OCI-LY7 (cell line): ENCODE measurements around the gene F11. TPM values are rescaled to one million over a fixed set of nuclear protein-coding genes. Genes with fewer than 3 reads are reported as not detected.
"Not testable (repeated sequence)": the region's sequence is repeated elsewhere in the genome, so short reads cannot be mapped to it uniquely, and the experiment has no call there.

Source experiments
- BruUV-seq: library from RNA; stranded (reverse); fragments of 400-500 nt; replicated peaks from 2 replicates; lab custom pipeline; 2021; lab: Mats Ljungman, UMichigan
- CTCF ChIA-PET: fragments of 300-600 bp; sonication (Branson Sonifier 250); formaldehyde crosslinking; loops from one replicate; lab custom pipeline; 2022; ENCODE audit warnings: antibody characterized with exemption; ENCODE audit not compliant: unreplicated experiment; lab: Charles Lee
- POLR2A ChIA-PET: fragments of 300-600 bp; sonication (Branson Sonifier 250); formaldehyde crosslinking; loops from one replicate; lab custom pipeline; 2022; ENCODE audit warnings: antibody characterized with exemption; lab: Charles Lee
- DNase-seq: peaks from one replicate; pipeline ENCODE4 v3.0.0-alpha.2; 2015; ENCODE audit warnings: low spot score
- H2AFZ ChIP-seq: fragments of 200-600 bp; sonication (generic), shearing (Covaris generic); 2 replicates; pipeline ENCODE4 v1.6.1; 2014; ENCODE audit warnings: mild to moderate bottlenecking, antibody characterized with exemption, low read length, moderate library complexity
- H3K27ac ChIP-seq: fragments of 200-600 bp; sonication (generic); 2 replicates; pipeline ENCODE4 v1.5.1; 2014; ENCODE audit warnings: mixed run types, low read depth, mild to moderate bottlenecking, moderate library complexity, low read length, inconsistent platforms; ENCODE audit not compliant: poor library complexity, severe bottlenecking
- H3K36me3 ChIP-seq: fragments of 200-600 bp; sonication (generic); 2 replicates; pipeline ENCODE4 v1.6.1; 2014; ENCODE audit warnings: mild to moderate bottlenecking, antibody characterized with exemption, low read length, moderate library complexity, mixed read lengths; ENCODE audit not compliant: insufficient read depth
- H3K4me1 ChIP-seq: fragments of 200-600 bp; sonication (generic); 2 replicates; pipeline ENCODE4 v1.5.1; 2014; ENCODE audit warnings: mild to moderate bottlenecking, low read length; ENCODE audit not compliant: insufficient read depth, poor library complexity, severe bottlenecking
- H3K4me2 ChIP-seq: fragments of 200-600 bp; sonication (generic); 2 replicates; pipeline ENCODE4 v1.6.1; 2014; ENCODE audit warnings: mild to moderate bottlenecking, low read length
- H3K4me3 ChIP-seq: fragments of 200-600 bp; sonication (generic); 2 replicates; pipeline ENCODE4 v1.5.1; 2014; ENCODE audit warnings: mild to moderate bottlenecking, low read depth, low read length; ENCODE audit not compliant: poor library complexity, severe bottlenecking
- H3K79me2 ChIP-seq: fragments of 200-600 bp; sonication (generic); 2 replicates; pipeline ENCODE4 v1.6.1; 2016; ENCODE audit warnings: low read depth, mild to moderate bottlenecking, low read length, moderate library complexity, mixed read lengths; ENCODE audit not compliant: insufficient read depth
- H3K9me2 ChIP-seq: fragments of 200-600 bp; sonication (generic); 2 replicates; pipeline ENCODE4 v1.6.1; 2016; ENCODE audit warnings: mild to moderate bottlenecking, low read length, mixed read lengths; ENCODE audit not compliant: insufficient read depth
- H3K9me3 ChIP-seq: fragments of 200-600 bp; sonication (generic); 2 replicates; pipeline ENCODE4 v1.6.1; 2014; ENCODE audit warnings: mild to moderate bottlenecking, mixed run types, low read length, mixed read lengths
- H4K20me1 ChIP-seq: fragments of 200-600 bp; sonication (generic); 2 replicates; pipeline ENCODE4 v1.6.1; 2014; ENCODE audit warnings: mild to moderate bottlenecking, antibody characterized with exemption, low read length, moderate library complexity, mixed read lengths; ENCODE audit not compliant: insufficient read depth
- CTCF ChIP-seq: fragments of 200-600 bp; sonication (generic); conservative IDR thresholded peaks from 2 replicates; pipeline ENCODE4 v1.5.1; 2014; ENCODE audit warnings: mild to moderate bottlenecking, antibody characterized with exemption, low read length, moderate library complexity, mixed read lengths
- EZH2phosphoT487 ChIP-seq: fragments of 200-600 bp; sonication (generic); IDR thresholded peaks from 2 replicates; pipeline ENCODE4 v1.6.1; 2018; ENCODE audit warnings: low read depth, borderline replicate concordance, mild to moderate bottlenecking, mixed run types, antibody characterized with exemption, low read length, moderate library complexity, mixed read lengths
- intact Hi-C: fragments of 100-400 bp; cut with micrococcal nuclease; formaldehyde crosslinking; loops from one replicate; pipeline ENCODE4 v1.10.0; 2022; ENCODE audit not compliant: unreplicated experiment
- total RNA-seq, 2 experiments: library from RNA; depleted of rRNA in 1 of 2; stranded (reverse); fragments of >200 nt in 1 of 2; shearing (Covaris generic) in 1 of 2; gene quantifications; 2 replicates each; pipeline ENCODE4 v1.2.3, GENCODE V29; 2014 to 2022

F11 gene
- total RNA-seq, 2 experiments from 2014 or later: not detected

GRCh38 chr4:186307916-186308315 lies 41.9 kb downstream of the F11 start:
- no peaks in the 10 kb centered on the region for H3K4me1 ChIP-seq
- H3K36me3 ChIP-seq: no peaks in the 10 kb centered on the region
- no peaks in the 10 kb centered on the region for H3K9me2 ChIP-seq
- BruUV-seq: no TSS peak
- H3K4me3 ChIP-seq: no peak overlapping the region
- TF ChIP-seq EZH2phosphoT487: no peak
- no peak for TF ChIP-seq CTCF
- no peak for DNase-seq
- ChIA-PET POLR2A (interaction anchor here (0.7 kb wide), 1 partner anchor 198 kb away, joined by 4 read pairs; no protein-coding TSS in a partner anchor), CTCF (interaction anchor here (0.6 kb wide), 1 partner anchor 499 kb away, joined by 4 read pairs; no protein-coding TSS in a partner anchor)
- no peaks in the 10 kb centered on the region for H3K9me3 ChIP-seq
- H4K20me1 ChIP-seq: no peaks in the 10 kb centered on the region
- H2AFZ ChIP-seq: no peak overlapping the region
- H3K4me2 ChIP-seq: no peak overlapping the region
- H3K27ac ChIP-seq: no peak overlapping the region
- no peaks in the 10 kb centered on the region for H3K79me2 ChIP-seq
- intact Hi-C loops: no loop called here

- no peak overlapping the region for H2AFZ ChIP-seq
- H3K9me2 ChIP-seq: no peaks in the 10 kb centered on the region
- no TSS peak for BruUV-seq
- H3K36me3 ChIP-seq: no peaks in the 10 kb centered on the region
- H4K20me1 ChIP-seq: no peaks in the 10 kb centered on the region
- intact Hi-C loops: no loop called here
- H3K4me3 ChIP-seq: no peak overlapping the region
- H3K27ac ChIP-seq: no peak overlapping the region
- no peaks in the 10 kb centered on the region for H3K79me2 ChIP-seq
- TF ChIP-seq EZH2phosphoT487 (no peak), CTCF (no peak)
- ChIA-PET CTCF (no interaction called here), POLR2A (no interaction called here)
- no peak for DNase-seq
- H3K4me2 ChIP-seq: no peak overlapping the region
- no peaks in the 10 kb centered on the region for H3K9me3 ChIP-seq
- no peaks in the 10 kb centered on the region for H3K4me1 ChIP-seq
Measured at GRCh38 chr4:186318481-186318880, 52.5 kb downstream of the F11 start.

- H3K9me3 ChIP-seq, POLR2A ChIA-PET, H3K4me1 ChIP-seq, DNase-seq, H4K20me1 ChIP-seq, H3K27ac ChIP-seq, H2AFZ ChIP-seq, CTCF ChIA-PET, H3K4me2 ChIP-seq, H3K36me3 ChIP-seq, intact Hi-C loops, BruUV-seq, H3K9me2 ChIP-seq, H3K4me3 ChIP-seq, H3K79me2 ChIP-seq: not testable (repeated sequence)
Measured at GRCh38 chr4:186324660-186325059, 58.7 kb downstream of the F11 start.
